Gastroesophageal sphincter (tissue), 3 donors: ENCODE data around the gene NEK6.

ENCODE experiments used
- CTCF ChIP-seq, 4 experiments: fragments of 200-600 bp in 2 of 4; fragments of 450-650 bp in 2 of 4; sonication (generic) in 1 of 4; IDR thresholded peaks; one replicate each; pipeline ENCODE4 v1.5.1; 2017 to 2019; ENCODE audit warnings: antibody characterized with exemption in 4 of 4, mild to moderate bottlenecking in 2 of 4, moderate library complexity in 2 of 4
- POLR2AphosphoS5 ChIP-seq: sonication (generic); formaldehyde crosslinking; IDR thresholded peaks from one replicate; pipeline ENCODE4 v1.6.1; 2017; ENCODE audit warnings: antibody characterized with exemption

- TF ChIP-seq CTCF (IDR thresholded peaks at IDR 0.05) (no peak), POLR2AphosphoS5 (no peak)
These were observed 40.3 kb downstream of the NEK6 start for GRCh38 chr9:124297915-124298645.
